HG03103 (cell line): ENCODE data around the gene MPC1L.

Experiments used
- ATAC-seq: cut with Tn5 transposase; IDR thresholded peaks from one replicate; pipeline ENCODE4 v1.9.1; 2021; ENCODE audit warnings: low read depth; ENCODE audit not compliant: unreplicated experiment

Gene MPC1L

DNA sequence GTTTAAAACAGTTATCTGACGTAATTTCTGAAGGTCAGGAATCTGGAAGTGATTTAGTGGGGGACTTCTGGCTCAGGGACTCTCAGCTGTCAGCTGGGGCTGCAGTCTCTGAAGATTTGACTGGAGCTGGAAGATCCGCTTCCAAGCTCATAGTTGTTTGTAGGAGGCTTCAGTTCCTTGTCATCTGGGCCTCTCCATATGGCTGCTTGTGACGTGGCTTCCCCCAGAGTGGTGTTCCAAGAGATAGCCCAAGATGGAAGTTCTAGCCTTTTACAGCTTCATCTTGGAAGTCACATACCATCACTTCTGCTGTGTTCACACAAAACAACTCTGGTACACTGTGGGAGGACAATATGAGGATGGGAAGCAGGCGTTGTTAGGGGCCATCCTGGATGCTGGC is 2.1 kb downstream of the MPC1L start:
- ATAC-seq: no peak

DNA sequence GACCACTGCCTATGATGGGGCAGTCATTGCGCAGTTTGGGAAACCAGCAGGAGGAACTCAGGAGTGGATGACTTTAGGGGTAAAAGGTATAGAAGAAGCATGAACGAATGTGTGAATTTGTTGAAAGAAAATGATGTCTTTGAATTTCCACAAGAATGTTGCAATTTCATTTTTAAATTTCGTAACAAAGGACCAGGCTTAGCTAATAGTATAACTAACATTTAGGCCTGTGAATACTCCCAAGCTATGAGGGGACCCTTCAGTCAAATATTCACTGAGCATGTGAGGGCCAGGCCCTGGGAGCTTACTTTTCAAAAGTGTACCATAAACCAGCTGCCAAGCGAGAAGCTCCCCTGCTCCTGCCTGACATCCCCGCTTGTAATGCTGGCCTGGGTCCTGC is 5.3 kb downstream of the MPC1L start:
- no peak for ATAC-seq

DNA sequence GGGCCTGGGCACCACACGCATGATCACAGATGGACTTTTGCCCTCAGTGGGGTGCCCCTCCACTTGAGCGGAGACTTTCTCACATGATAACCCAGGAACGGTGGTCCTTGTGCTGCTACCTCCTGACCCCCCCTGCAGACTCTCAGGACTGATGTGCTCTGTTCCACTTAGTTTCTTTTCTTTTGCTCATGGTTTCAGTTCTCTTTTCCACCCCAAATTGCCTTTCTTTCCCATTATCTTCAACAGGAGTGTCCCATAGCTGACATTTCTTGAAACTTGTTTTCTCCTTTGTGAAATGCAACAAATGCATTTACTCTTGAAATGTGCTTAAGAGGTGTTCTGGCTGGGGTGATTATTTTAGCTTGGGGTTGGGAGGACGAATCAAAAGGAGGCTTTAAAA is 9.0 kb downstream of the MPC1L start:
- ATAC-seq: no peak

DNA sequence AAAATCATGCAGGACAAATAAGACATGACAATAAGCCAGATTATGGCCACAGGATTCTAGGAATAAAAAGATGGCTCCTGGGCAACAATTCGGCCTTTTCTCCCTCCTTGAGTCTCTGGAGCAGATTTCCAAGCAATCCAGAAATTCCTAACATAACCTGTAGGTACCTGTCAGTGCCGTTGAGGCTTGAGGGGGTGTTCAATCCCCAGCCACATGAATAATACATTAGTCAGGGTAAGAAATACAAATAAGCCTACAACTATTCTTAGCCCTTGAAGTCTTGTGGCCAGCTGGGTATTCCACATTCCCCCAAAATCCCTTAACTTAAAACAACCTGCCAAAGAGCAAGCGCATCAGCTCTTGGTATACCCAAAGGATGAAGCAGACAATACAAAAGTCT is 14.5 kb downstream of the MPC1L start:
- no peak for ATAC-seq

DNA sequence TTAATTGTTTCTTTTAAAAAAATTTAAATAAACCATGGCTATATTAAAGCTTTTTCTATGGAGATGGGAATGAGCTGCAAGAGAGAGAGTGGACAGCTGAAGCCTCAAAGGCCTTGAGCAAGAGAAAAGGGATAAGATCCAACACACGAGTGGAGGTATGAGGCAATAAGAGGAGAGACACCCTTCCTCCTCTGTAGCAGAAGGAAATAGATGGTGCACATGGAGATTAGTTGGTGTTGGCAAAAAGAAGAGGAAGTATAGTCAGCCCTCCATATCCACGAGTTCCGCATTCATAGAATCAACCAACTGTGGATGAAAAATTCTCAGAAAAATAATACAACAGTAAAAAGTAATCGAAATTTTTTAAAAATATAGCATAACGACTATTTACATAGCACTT is 20.9 kb downstream of the MPC1L start:
- no peak for ATAC-seq

DNA sequence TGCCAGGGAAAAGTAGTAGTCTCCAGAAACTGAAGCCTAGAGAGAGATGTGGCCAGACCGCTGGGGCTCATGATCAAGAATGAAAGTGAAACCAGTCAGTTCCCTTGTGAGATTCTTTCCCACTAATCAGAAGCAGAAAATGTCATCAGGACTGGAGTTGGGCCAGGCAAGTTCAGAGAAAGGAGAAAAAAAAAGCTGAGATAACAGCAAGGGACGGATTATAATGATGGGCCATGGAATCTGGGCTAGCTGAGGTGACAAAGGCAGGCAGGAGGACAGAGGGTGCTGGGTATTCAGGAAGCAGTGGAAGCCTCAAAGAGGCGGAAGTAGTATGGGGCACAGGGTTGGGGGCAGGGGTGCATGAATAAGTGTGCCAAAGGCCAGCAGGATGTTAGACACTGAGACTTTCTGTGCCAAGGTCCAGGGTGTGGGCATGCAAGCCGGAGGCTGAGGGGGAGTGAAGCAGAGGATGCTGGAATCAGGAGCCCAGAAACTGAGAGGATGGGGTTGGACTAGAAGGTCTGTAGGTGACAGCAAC is 21.7 kb downstream of the MPC1L start:
- no peak for ATAC-seq

DNA sequence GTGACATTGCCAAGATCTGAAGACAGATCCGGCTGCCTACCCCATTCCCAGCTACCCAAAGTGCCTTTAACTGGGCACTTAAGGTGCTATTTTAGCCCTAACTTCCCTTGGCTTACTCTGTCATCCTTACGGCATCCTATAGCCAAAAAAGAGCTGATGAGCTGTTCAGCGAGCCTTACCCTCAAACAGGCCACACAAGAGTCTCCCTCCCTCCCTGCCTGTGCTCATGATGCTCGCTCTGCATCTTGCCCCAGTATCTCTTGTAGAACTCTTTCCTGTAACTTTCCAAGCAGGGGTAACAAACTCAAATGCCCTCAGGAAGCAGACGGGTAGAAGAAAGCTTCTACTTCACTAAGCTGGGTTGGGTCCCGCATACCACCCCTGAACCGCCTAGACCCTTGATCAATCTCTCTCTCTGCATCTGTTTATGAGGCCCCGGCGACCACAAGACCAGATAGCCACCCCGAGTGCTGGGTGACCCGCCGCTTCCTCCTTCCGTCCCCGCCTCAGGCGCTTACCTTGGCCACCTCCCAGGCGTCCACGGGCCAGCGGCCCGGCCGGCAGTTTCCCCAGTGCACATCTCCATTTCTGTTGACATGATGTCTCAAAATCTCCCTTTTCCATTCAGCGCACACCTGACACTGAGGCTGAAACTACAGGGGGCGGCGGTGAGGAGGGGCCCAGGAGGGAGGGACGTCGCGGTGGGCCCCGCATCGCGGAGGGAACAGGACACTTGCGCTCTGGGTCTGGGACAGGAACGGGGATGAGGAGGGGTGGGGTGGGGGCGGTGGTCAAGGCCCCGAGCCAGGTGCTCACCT is 23.5 kb downstream of the MPC1L start:
- peak; percentile 21 for ATAC-seq

DNA sequence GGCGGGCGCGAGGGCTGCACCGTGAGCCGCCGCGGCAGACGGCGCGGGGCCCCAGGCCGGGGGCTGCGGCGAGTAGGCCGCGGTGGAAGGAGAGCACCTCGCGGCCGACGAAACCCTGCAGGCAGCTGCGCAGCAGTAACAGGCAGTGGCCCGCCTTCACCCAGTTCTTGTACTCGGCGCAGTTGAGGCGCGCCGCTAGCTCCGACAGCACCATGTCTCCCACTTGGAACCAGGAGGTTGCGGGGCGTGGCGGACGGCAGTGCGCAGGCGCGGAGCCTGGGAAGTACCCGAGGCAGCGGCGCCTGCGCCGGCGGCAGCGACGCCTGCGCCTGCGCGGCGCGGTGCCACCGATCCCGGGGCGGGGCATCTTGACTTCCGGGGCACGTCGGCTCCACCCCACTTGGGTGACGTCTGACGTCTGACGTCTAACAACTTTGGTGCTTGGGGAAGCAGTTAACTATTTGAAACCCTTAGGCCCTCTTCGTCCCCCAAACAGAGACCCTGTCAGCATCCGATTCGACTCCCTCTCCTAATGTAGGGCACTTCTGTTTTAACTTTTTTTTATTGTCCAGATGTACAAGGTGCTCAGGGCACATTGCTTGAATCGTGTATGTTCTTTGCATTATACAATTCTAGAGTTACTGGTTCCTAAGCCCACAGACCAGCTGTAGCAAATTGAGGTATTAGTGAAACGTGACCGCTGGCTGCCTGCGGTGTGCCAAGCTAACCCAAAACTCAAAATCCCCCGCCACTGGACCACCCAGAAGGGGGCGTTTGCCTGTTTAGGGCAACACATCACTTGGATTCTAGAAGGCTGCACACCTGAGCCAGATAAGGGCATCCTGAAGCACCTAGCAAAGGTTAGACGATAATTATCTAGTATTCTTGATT is 24.3 kb downstream of the MPC1L start, which contains the start of gene CXorf38:
TSS of gene CXorf38 (minus strand) at position 255 of the 891 bp plus-strand sequence. CDS start at position 214, 41 bp downstream.
- ATAC-seq: peak; percentile 66

DNA sequence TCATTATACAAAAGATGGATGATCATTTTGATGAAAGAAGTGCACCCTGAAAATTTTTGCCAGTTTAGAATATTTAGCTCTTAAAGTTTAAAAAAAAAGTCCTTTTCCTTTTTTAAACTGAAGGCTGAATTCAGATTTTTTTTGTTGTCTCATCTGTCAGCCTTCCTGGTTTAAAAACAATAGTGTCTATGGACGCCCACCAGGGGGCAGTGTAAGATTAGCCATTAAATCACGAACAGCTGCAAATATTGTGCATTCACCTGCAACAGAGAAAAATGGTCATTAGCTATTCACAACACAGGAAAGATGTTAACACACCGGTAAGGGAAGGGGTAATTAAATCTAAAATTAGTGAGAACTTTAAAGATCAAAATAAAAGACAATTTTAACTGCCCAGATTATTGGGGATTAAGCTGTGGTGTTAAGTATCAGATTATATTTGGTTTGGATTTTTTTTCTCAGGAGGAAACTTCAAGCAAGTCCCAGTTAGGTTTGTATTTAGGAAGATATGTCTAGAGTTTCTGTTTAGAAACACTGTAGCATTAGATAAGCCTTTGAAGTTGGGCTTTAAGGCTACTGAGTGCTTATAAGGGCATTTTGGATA is 28.5 kb downstream of the MPC1L start:
- no peak for ATAC-seq

DNA sequence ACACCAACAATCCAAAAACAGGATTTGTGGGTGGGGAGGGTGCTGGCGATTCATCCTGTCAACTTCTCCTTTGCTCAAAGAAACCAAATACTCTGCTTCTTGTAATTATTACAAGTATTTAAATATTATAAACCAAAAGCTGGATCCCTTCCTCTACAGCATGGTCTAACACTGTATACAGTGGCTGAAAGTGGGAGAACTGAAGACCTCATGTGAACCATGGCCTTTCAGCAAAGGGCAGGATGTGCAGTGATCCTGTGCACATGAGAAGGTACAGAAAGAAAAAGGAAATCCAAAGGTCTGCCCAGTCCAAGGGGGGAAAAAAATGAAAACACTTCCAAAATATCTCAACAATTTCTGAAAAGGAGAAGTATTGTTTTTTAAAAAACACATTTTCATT is 29.4 kb downstream of the MPC1L start:
- no peak for ATAC-seq

DNA sequence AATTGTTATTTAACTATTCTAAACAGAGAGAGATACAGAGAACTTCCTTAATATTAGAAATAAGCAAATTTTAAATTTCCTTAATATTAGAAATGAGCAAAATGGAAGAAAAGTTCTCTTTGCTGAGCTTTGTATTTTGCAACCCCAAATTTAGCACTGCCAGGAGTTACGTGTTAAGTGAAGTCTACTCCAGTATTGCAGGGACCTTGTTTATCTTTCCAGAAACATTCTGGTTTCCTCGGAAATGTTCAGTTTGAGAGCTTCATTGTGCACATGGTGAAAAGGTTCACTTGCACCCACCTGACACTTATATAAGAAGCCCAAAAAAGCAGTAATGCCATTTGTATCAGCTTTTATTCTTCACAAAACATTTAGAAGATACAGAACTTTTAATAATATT is 30.3 kb downstream of the MPC1L start:
- no peak for ATAC-seq

DNA sequence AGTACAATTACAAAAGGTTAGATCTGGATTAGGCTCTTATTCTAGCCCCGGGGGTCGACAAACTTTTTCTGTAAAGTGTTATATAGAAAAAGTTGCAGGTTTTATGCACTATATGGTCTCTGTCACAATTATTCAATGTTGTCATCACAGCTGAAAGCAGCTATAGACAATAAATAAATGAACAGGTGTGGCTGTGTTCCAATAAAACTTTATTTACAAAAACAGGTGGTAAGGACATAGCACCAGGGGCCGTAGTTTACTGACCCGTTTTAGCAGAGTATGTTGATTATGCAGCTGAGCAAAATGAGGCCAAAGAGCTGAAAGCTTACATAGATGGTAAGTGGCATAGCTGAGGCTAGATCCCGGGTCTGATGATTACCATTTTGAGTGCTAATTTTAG is 37.2 kb downstream of the MPC1L start:
- ATAC-seq: no peak

DNA sequence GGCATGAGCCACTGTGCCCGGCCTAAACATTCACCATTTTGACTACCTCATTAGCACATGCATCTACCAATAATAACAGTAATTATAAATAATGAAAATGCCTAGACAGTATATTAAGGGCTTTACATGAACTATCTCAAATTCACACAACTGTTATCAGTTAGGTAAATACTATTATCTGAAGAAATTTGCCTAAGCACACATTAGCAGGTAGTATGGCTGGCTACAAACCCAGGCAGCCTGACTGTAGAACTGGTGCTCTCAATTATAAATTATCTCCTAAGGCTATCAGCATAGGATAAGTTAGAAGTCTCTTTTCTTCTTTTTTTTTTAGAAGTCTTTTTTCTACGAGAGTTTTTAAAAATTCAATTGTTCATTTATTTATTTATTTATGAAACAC is 38.3 kb downstream of the MPC1L start:
- no peak for ATAC-seq

DNA sequence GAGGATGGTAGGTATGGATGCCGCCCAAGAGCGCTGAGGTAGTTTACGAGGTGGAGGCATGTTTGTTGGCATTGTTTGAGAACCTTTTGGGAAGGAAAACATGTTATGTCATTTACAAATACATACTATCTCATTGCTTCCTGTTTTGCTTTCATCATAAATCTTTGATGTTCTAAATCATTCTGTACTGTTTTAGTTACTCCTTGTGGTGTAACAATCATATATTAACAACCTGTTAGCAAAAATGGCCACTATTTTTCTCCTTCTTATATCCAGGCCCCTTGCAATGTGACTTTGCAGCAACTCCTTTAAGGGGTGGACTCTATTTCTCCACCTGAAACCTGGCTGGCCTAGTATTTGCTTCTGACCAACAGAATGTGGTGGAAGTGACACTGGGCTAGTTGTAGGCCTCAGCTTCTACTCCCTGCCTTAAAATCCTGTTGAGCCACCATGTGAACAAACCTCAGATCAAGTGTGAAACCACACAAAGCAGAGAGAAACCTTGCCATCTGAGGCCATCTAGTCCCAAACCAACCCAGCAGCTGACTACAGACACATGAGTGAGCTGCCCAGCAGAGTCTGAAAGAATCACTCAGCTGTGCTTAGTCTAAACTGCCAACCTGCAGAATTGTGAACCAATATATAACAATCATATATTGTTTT is 40.0 kb downstream of the MPC1L start:
- no peak for ATAC-seq

DNA sequence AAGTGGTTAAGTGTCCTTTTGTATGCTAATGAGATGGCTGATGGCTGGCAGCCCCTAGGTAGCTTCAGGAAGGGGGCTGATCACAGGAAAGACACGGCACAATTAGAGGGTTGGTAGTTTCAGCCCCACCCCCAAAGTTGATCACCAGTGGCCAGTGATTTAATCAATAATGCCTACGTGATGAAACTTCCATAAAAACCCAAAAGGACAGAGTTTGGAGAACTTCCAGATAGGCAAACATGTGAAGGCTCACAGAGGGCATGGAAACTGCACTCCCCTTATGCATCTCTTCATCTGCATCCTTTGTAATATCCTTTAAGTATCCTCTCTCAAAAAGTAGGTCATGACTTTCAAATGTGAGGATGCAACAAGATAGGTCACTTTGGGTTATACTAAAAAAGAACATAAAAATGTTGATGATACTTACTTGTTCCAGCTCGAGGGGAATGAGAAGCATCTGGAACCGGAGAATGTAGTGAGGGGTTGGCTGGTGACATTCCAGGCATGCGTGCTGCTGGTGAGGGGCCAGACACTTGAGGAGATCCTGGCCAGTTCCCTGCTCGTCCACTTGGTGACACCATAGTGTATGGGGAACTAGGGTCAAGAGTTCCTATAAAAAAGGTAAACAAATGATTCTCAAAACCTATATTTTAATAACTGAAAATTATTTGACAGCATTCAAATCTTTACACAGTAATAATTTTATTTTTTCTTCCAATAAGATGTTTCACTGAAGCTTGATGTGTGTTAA is 40.8 kb downstream of the MPC1L start:
- ATAC-seq: no peak

DNA sequence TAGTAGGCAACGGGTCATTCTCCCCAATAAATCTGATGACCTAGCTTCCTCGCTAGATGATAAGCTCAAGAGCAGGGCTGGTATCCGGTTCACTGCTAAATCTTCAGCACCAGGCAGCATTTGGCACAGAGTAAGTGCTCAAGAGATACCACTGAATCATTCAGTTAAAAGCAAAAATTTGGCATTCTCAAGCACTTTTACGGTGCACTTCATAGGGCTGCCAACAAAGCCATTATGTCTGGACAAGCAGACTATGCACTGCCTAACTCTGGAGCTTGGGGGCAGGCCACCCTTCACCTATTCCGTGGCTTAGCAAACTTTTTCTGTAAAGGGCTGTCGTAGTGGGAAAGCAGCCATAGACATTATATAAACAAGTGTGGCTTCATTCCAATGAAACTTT is 47.9 kb downstream of the MPC1L start:
- no peak for ATAC-seq
